Activated T-helper 17 cell treated with anti-CD3 and anti-CD28 coated beads, Interleukin-2, amount 50 U/mL, for 72 hours (primary cell): ENCODE data around the gene NCKAP5. TPM values are rescaled to one million over a fixed set of nuclear protein-coding genes. Genes with fewer than 3 reads are reported as not detected.

ENCODE experiments used
- ATAC-seq: fragments of 150-1000 bp; cut with Tn5 transposase; replicated peaks from 2 replicates; pipeline ENCODE4 v1.10.0; 2021; ENCODE audit warnings: mild to moderate bottlenecking, moderate library complexity
- H3K27ac Mint-ChIP-seq: one replicate; pipeline ENCODE4 v1.8.0; 2022; ENCODE audit warnings: mixed read lengths
- H3K27me3 Mint-ChIP-seq: one replicate; pipeline ENCODE4 v1.8.0; 2022; ENCODE audit warnings: mixed read lengths
- H3K36me3 Mint-ChIP-seq: one replicate; pipeline ENCODE4 v1.8.0; 2022; ENCODE audit warnings: low read depth, mild to moderate bottlenecking, mixed read lengths
- H3K4me1 Mint-ChIP-seq: one replicate; pipeline ENCODE4 v1.8.0; 2022; ENCODE audit warnings: mixed read lengths
- H3K4me3 Mint-ChIP-seq: one replicate; pipeline ENCODE4 v1.8.0; 2022; ENCODE audit warnings: mild to moderate bottlenecking, mixed read lengths
- H3K9me3 Mint-ChIP-seq: one replicate; pipeline ENCODE4 v1.8.0; 2022; ENCODE audit warnings: mixed read lengths
- total RNA-seq, 2 donors: library from RNA; stranded (reverse); gene quantifications; one replicate each; pipeline ENCODE4 v1.2.3, GENCODE V29; 2022

NCKAP5 gene
- total RNA-seq, 2 donors from 2014 or later: not detected

DNA sequence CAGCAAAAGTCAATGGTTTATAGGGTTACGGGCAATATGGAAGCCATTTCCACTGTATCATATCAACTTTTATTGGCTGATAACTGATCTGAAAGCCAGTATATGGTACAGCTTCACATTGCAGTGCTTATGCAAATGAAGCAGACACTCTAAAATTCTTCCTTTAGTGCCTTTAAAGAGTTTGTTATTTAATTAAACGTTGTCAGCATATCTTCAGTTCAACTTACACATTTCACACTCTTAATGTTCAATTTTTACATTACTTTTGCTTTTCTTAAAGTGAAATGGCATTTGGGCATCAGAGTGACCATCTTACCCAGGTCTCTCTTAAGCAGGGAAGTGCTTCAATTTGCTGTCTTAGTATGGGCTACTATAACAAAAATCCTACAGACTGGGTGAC is 420.1 kb downstream of the NCKAP5 start:
- no peak for ATAC-seq
- Mint-ChIP-seq H3K27me3 (no peaks in the 10 kb centered on the region), H3K27ac (no peak overlapping the region), H3K4me1 (no peaks in the 10 kb centered on the region), H3K9me3 (peaks cover 8% of the 10 kb centered on the region), H3K4me3 (no peak overlapping the region), H3K36me3 (no peaks in the 10 kb centered on the region)

DNA sequence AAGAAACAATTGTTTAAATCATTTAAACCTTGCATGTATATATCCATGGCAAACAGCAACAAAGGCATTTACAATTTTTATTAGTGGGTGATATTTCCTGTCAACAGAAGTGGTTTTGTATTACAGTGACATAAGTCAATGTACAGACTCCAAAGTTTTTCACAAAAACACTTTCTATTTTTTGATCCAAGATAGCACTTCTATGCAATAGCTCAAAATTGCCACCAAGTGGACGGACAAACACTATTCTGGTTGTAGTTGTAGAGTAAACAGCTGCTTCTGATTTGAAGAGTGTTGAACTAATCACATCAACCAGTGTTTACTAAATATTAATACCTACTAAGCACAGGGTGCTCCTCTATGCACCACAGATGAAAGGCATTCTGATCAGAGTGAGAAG is 421.4 kb downstream of the NCKAP5 start:
- Mint-ChIP-seq H3K36me3 (no peaks in the 10 kb centered on the region), H3K27ac (no peak overlapping the region), H3K27me3 (no peaks in the 10 kb centered on the region), H3K4me3 (no peak overlapping the region), H3K4me1 (no peaks in the 10 kb centered on the region), H3K9me3 (peaks cover 8% of the 10 kb centered on the region)
- no peak for ATAC-seq

DNA sequence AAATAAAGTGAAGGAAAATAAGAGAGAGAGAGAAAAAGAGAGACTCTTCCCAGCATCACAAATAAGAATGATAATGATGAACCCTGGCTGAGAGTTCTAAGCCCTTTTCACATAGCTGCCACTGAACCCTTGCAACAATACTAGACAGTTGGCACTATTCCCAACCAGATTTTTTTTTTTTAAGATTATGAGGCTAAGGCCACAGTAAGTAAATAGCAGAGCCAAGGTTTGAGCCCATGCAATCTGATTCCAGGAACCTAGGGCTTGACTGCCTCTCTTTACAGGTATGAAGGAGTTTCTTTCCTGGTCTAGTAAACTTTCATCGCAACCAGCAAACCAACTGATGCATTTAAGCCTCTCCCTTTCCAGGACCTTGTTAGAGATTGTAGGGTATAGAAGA is 424.6 kb downstream of the NCKAP5 start:
- no peaks in the 10 kb centered on the region for H3K36me3 Mint-ChIP-seq
- H3K27me3 Mint-ChIP-seq: no peaks in the 10 kb centered on the region
- no peak overlapping the region for H3K27ac Mint-ChIP-seq
- no peak for ATAC-seq
- H3K4me1 Mint-ChIP-seq: no peaks in the 10 kb centered on the region
- peaks cover 6% of the 10 kb centered on the region for H3K9me3 Mint-ChIP-seq
- no peak overlapping the region for H3K4me3 Mint-ChIP-seq

DNA sequence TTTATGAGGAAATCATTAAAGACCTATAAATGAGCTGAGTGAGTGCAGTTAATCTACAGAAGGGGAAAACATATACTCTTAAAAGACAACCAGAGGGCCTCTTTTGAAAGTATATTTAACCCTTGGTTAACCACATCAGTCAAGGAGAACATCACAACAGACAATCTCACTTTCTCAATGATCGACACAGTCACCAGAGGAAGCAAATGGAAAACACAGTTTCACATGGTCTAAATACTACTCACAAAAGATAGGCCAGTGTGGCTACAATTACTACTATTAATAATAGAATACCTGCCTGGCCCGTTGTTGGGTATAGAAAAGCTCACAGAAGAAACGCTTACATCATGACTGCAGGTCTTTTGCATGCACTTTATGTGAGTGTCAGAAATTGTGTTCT is 426.2 kb downstream of the NCKAP5 start:
- peaks cover 6% of the 10 kb centered on the region for H3K9me3 Mint-ChIP-seq
- no peaks in the 10 kb centered on the region for H3K27me3 Mint-ChIP-seq
- H3K27ac Mint-ChIP-seq: no peak overlapping the region
- no peak overlapping the region for H3K4me3 Mint-ChIP-seq
- H3K4me1 Mint-ChIP-seq: no peaks in the 10 kb centered on the region
- H3K36me3 Mint-ChIP-seq: no peaks in the 10 kb centered on the region
- no peak for ATAC-seq

DNA sequence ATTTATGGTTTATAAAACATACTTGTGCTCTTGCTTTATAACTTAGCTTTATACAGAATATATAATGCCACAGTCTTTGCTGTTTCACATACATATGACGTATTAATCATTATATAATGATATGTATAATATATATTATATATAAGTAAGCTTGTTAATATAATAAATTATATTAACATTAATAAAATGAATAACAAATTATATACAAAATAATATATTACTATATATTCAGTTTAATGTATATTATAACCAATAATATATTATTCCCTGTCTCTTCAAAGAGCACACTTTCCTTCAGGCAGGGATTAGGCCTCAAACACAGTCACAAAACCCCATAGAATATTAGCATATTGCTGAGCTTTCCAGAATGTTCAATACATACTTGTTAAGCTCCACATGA is 427.6 kb downstream of the NCKAP5 start:
- H3K4me3 Mint-ChIP-seq: no peak overlapping the region
- H3K27me3 Mint-ChIP-seq: no peaks in the 10 kb centered on the region
- peaks cover 6% of the 10 kb centered on the region for H3K9me3 Mint-ChIP-seq
- no peak for ATAC-seq
- no peaks in the 10 kb centered on the region for H3K36me3 Mint-ChIP-seq
- no peaks in the 10 kb centered on the region for H3K4me1 Mint-ChIP-seq
- H3K27ac Mint-ChIP-seq: no peak overlapping the region

DNA sequence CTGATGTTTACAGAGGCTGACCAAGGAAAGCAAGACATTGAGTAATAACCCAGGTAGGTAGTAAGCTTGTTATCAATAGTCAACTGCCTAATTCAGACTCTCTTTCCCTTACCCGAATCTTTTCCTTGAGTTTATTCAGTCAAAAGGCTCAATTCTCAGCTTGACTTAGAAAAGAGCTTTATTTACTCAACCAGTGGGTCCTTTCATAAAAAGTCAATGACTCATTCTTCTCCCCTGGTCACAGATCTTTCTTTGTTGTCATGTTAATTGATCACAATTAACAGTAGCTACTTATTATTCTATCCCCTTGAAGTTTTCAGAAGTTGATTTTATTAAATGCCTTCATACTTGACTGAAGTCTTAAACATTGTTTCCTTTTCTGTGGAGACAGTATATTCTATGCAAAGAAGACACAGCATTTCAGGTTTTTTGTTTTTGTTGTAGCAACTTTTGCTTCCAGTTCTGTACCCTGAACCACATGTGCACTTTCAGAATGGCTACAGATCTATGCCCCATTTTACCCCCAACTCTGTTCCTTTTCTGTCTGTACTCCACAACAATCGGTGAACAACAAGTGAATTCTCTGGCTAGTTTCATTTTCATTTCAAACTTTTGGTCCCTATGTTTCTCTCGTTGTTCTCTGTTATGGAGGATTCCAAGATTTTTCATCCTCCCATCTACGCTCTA is 428.3 kb downstream of the NCKAP5 start:
- peaks cover 6% of the 10 kb centered on the region for H3K9me3 Mint-ChIP-seq
- H3K27me3 Mint-ChIP-seq: no peaks in the 10 kb centered on the region
- no peak for ATAC-seq
- H3K4me3 Mint-ChIP-seq: no peak overlapping the region
- no peaks in the 10 kb centered on the region for H3K36me3 Mint-ChIP-seq
- no peak overlapping the region for H3K27ac Mint-ChIP-seq
- no peaks in the 10 kb centered on the region for H3K4me1 Mint-ChIP-seq

DNA sequence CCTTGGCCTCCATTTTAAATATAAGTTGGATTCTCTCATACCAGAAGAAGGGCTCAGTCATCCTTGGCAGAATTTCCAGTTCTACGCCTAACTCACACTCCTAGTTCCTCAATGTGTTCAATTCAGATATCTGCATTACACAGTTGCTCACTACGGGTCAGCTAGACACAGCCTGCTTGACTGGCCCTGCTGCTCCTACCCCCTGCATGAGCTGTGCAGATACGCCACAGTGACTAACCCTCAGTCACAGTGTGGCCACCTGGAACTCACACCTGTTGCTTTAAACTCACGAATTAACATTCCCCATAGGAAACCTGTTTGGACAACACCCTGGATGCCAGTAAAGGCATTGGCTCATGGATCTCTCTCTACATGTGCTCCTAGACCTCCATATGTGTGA is 429.6 kb downstream of the NCKAP5 start:
- no peak for ATAC-seq
- Mint-ChIP-seq H3K4me3 (no peak overlapping the region), H3K9me3 (peaks cover 3% of the 10 kb centered on the region), H3K36me3 (no peaks in the 10 kb centered on the region), H3K4me1 (no peaks in the 10 kb centered on the region), H3K27ac (no peak overlapping the region), H3K27me3 (no peaks in the 10 kb centered on the region)

DNA sequence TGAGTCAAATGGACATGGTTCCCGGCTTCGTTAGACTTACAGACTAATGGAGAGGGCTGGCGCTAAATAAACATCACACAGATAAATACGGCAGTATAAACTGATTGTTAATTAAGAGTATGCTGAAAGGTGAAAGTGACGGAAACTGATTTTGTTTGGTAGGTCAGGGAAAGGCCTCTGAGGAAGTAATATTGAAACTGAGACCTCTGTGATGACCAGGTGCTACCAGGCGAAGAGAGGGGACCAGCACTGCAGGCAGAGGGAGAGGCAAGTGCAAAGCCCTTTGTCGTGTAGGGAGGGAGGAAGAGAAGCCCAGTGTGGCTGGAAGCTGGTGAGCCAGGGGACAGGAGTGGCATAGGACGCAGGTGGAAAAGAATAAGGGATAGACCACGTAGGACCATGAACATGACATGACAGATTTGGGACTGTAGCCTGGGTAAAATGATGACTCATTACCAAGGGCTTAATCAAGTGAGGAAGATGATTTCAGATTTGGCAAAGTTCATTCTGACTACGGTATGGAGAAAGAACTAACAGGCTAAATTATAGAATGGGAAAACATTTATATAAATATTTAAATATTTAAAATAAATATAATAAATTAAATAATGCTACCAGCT is 433.1 kb downstream of the NCKAP5 start:
- peaks cover 4% of the 10 kb centered on the region for H3K27me3 Mint-ChIP-seq
- ATAC-seq: no peak
- H3K9me3 Mint-ChIP-seq: peaks cover 7% of the 10 kb centered on the region
- H3K4me1 Mint-ChIP-seq: no peaks in the 10 kb centered on the region
- H3K27ac Mint-ChIP-seq: no peak overlapping the region
- no peaks in the 10 kb centered on the region for H3K36me3 Mint-ChIP-seq
- no peak overlapping the region for H3K4me3 Mint-ChIP-seq

DNA sequence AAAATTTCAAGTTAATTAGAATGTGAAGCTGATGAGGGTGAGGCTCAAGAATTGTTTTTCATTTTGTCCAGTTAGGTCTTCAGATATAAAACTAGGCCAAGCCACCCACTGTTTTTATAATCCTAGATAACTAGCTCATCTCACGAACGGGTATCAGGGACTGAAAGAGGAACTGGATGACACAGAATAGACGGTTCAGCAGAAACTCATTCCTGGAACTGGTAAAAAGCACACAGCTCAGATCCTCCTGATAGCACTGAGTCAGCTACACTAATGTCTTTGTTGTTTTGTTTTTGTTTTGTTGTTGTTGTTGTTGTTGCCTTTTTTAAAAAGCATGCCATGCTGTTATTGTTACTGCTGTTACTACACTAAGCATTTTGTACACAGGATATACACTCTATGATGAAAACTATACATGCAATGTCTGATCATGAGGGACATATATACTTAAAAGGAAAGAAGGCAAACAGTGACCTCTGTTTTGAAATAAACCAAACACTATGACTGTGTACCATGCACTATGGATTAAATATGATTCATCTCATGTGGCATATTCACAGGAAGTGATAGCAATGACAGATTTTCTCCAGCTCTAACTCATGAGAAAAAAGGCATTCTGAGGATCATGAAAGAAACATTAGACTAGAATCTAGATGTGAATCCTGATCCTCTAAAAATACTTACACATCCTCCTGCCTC is 437.6 kb downstream of the NCKAP5 start:
- H3K9me3 Mint-ChIP-seq: peaks cover 4% of the 10 kb centered on the region
- no peak overlapping the region for H3K27ac Mint-ChIP-seq
- H3K36me3 Mint-ChIP-seq: no peaks in the 10 kb centered on the region
- H3K4me1 Mint-ChIP-seq: no peaks in the 10 kb centered on the region
- no peak overlapping the region for H3K4me3 Mint-ChIP-seq
- H3K27me3 Mint-ChIP-seq: peaks cover 4% of the 10 kb centered on the region
- peak; percentile 39 for ATAC-seq

DNA sequence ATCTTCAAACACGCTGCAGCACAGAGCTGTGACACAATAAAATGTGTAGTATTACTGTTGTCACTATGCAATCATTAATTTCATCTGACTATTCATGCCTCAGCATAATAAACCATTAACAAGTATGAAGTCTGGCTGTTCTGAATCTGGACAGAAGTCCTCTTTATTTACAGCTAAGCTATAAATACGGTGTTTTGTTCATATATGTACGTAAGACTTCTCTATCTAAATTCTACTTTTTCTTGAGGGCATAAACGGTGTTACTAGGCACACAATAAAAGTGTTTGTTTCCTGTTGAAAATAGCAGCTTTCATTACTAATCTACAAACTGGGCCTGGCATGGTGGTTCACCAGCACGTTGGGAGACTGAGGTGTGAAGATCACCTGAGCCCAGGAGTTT is 443.8 kb downstream of the NCKAP5 start:
- no peaks in the 10 kb centered on the region for H3K36me3 Mint-ChIP-seq
- no peak overlapping the region for H3K4me3 Mint-ChIP-seq
- H3K27me3 Mint-ChIP-seq: no peaks in the 10 kb centered on the region
- no peak for ATAC-seq
- no peaks in the 10 kb centered on the region for H3K4me1 Mint-ChIP-seq
- H3K27ac Mint-ChIP-seq: no peak overlapping the region
- H3K9me3 Mint-ChIP-seq: no peaks in the 10 kb centered on the region

DNA sequence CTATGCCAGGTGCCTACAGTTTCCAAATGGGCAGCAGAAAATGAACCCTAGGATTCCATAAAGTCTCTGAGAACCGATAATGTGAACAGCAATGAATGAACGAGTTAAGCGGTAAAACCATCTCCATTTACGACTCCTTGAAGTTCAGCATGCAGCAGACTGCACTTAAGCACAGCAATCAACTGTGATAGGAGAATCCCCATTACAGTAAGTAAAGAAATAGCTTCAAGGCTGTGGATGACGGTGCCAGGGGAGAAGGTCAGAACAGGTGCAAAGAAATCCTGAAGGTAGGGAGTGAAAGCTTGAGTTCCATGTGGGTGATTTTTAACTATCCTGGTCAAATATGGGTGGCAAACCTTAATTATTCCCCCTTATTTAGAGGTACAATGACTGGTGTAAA is 444.4 kb downstream of the NCKAP5 start:
- no peak overlapping the region for H3K27ac Mint-ChIP-seq
- H3K36me3 Mint-ChIP-seq: no peaks in the 10 kb centered on the region
- no peak overlapping the region for H3K4me3 Mint-ChIP-seq
- no peak for ATAC-seq
- no peaks in the 10 kb centered on the region for H3K27me3 Mint-ChIP-seq
- H3K9me3 Mint-ChIP-seq: no peaks in the 10 kb centered on the region
- no peaks in the 10 kb centered on the region for H3K4me1 Mint-ChIP-seq

DNA sequence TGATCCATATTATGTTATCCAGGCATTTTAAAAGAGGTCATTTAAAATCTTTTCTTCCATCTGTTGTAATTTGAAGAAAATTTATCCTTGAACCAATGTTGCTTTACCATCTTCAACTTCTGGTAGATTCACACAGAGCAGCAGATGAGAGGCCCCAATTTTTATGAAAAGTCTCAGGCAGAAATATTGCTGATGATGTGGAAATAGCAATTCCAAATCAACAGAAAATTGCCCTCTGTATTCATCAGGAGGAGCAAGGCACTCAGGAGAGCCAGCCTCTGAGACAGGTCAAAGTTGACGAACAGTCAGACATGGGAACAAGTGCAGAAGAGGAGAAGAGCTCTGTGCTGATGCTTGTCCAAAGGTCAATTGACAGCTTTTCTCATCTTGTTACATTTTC is 444.9 kb downstream of the NCKAP5 start:
- H3K9me3 Mint-ChIP-seq: no peaks in the 10 kb centered on the region
- no peaks in the 10 kb centered on the region for H3K4me1 Mint-ChIP-seq

DNA sequence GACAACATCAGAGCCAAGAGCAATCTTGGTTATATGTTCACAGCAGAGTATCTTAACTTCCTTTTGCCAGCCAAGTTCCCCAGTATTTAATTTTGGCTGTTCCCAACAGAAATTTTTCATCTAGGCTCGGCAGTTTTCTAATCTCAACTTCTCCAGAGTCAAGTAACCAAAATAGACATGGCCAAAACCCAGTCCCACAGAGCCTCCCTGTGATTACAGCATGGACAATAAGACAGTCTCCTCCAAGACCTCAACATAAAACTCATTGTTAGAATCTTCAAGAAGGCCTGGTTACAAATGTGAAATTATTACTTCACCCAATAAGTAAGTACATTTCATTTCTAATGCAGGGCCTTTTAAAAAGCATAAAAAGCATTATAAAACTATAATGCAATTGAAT is 445.7 kb downstream of the NCKAP5 start:
- Mint-ChIP-seq H3K36me3 (no peaks in the 10 kb centered on the region), H3K27ac (no peak overlapping the region), H3K27me3 (no peaks in the 10 kb centered on the region), H3K9me3 (no peaks in the 10 kb centered on the region), H3K4me1 (no peaks in the 10 kb centered on the region), H3K4me3 (no peak overlapping the region)
- no peak for ATAC-seq

More for the DNA sequence above, 444.9 kb downstream of the NCKAP5 start:
- H3K36me3 Mint-ChIP-seq: no peaks in the 10 kb centered on the region
- no peak overlapping the region for H3K4me3 Mint-ChIP-seq
- H3K27ac Mint-ChIP-seq: no peak overlapping the region
- H3K27me3 Mint-ChIP-seq: no peaks in the 10 kb centered on the region
- no peak for ATAC-seq

DNA sequence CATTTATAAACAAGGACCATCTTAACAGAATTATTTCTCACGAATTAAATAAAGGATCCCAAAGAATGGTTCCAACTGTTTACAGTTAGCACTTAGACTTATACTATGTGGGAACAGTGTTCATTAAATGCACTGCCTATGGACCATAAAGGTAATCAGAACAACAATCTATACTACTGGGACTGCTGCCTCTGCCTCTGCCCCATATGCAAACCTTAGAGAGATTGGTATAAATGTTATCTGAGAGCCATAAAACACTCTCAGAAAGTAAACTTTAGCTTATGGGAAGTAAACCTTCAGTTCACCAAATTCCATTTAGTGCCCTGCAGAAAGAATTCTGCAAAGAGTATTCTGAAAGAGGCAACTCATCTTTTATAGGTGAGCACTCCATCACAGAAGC is 448.0 kb downstream of the NCKAP5 start:
- Mint-ChIP-seq H3K27me3 (no peaks in the 10 kb centered on the region), H3K36me3 (no peaks in the 10 kb centered on the region), H3K4me1 (no peaks in the 10 kb centered on the region), H3K4me3 (no peak overlapping the region), H3K9me3 (no peaks in the 10 kb centered on the region), H3K27ac (no peak overlapping the region)
- ATAC-seq: no peak

DNA sequence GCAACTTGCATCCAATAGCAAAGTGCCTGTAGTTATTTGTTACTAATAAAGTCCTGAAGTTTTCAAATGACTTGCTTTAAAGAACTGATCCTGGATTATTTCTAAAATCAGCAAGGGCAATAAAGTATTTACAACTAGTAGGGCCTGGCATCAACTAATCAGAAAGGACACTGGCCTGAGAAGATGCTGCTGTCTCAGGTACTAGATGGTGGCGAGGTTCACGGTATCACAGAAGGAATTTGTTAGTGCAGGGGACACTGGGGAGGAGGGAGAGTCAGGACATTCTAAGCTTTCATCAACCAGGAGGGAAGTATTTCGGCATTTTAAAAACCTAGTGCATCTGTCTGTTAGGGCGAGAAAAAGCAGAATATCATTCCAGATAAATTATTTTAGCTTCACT is 458.1 kb downstream of the NCKAP5 start:
- no peak for ATAC-seq
- H3K4me3 Mint-ChIP-seq: no peak overlapping the region
- H3K9me3 Mint-ChIP-seq: no peaks in the 10 kb centered on the region
- no peaks in the 10 kb centered on the region for H3K4me1 Mint-ChIP-seq
- no peaks in the 10 kb centered on the region for H3K36me3 Mint-ChIP-seq
- H3K27ac Mint-ChIP-seq: no peak overlapping the region
- H3K27me3 Mint-ChIP-seq: no peaks in the 10 kb centered on the region
